Muscle of leg (tissue), 11 donors: ENCODE measurements around the gene AADACL4. TPM values are rescaled to one million over a fixed set of nuclear protein-coding genes. Genes with fewer than 3 reads are reported as not detected.
"Not testable (repeated sequence)": the region's sequence is repeated elsewhere in the genome, so short reads cannot be mapped to it uniquely, and the experiment has no call there.

ENCODE experiments used
- DNase-seq: peaks from one replicate; pipeline ENCODE4 v3.0.0; 2013
- H3K27ac ChIP-seq: one replicate; pipeline ENCODE4 v1.5.1; 2013; ENCODE audit warnings: mild to moderate bottlenecking, low read length, control low read depth
- H3K27me3 ChIP-seq: one replicate; pipeline ENCODE4 v1.6.1; 2013; ENCODE audit warnings: low read length; ENCODE audit not compliant: control insufficient read depth, insufficient read depth
- H3K36me3 ChIP-seq: one replicate; pipeline ENCODE4 v1.6.1; 2013; ENCODE audit warnings: low read length; ENCODE audit not compliant: control insufficient read depth, insufficient read depth
- H3K4me1 ChIP-seq: one replicate; pipeline ENCODE4 v1.6.1; 2013; ENCODE audit warnings: low read length; ENCODE audit not compliant: control insufficient read depth, insufficient read depth
- H3K4me3 ChIP-seq: one replicate; pipeline ENCODE4 v1.5.1; 2013; ENCODE audit warnings: low read length, control low read depth
- H3K9me3 ChIP-seq: replicated peaks from 2 replicates; pipeline ENCODE4 v1.6.1; 2013; ENCODE audit warnings: low read depth, low read length; ENCODE audit not compliant: control insufficient read depth
- WGBS: methylation state at CpG from one replicate; pipeline ENCODE4 v1.1.5; 2013; ENCODE audit warnings: missing lambda C conversion rate; ENCODE audit not compliant: insufficient coverage; 5-methylcytosine and 5-hydroxymethylcytosine counted together
- polyA plus RNA-seq, 8 donors: library from polyadenylated mRNA; unstranded; fragments of 120-200 nt; gene quantifications; one replicate each; pipeline versions ENCODE4 v1.2.1 to v1.2.3, GENCODE V29; 2013; ENCODE audit warnings: inconsistent platforms in 1 of 8, low replicate concordance in 1 of 8; ENCODE audit not compliant: insufficient read length in 8 of 8, insufficient read depth in 1 of 8
- total RNA-seq: library from RNA; stranded (reverse); fragments of 120-200 nt; gene quantifications from one replicate; pipeline ENCODE4 v1.2.4, GENCODE V29; 2013

The AADACL4 gene
- total and polyA plus RNA-seq, 9 donors: 0.04 to 0.12 TPM; not detected in 7

DNA sequence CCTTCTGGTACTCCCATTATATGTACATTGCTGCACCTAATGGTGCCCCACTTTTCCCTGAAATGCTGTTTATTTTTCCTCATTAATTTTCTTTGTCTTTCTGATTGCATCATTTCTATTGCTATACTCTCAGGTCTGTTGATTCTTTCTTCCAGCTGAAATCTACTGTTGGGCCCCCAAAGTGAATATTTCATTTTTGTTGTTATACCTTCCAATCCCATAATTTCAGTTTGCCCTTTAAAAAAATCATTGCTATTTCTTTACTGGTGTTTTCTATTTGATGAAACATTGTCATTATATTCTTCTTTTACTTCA lies 3.0 kb upstream of the AADACL4 start:
- peaks cover 16% of the 10 kb centered on the region for H3K9me3 ChIP-seq
- no peak for DNase-seq
- no peaks in the 10 kb centered on the region for H3K36me3 ChIP-seq
- peaks cover 4% of the 10 kb centered on the region for H3K4me1 ChIP-seq
- no peak overlapping the region for H3K27ac ChIP-seq
- no peak overlapping the region for H3K4me3 ChIP-seq
- H3K27me3 ChIP-seq: peaks cover 2% of the 10 kb centered on the region

DNA sequence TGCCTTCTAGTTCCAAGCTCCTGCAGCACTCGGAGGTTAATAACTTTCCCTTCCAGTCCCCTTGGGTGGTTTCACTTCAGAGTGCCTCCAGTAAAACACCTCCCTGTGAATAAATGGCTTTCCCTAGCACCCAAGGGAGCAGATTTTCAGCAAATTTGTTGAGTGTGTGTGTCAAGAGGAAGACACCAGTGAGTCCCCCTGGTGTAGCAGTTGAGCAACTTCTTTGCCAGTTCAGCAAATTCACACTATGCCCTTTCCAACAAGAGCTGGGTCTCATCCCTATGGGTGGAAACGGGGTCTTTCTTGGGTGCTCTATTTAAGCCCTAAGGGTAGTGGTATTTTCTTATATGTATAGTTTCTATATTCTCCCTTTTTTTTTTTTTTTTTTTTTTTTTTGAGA lies 806 bp upstream of the AADACL4 start:
- Histone ChIP-seq H3K27me3 (peaks cover 2% of the 10 kb centered on the region), H3K9me3 (peaks cover 16% of the 10 kb centered on the region), H3K4me1 (no peaks in the 10 kb centered on the region), H3K36me3 (no peaks in the 10 kb centered on the region), H3K4me3 (no peak overlapping the region), H3K27ac (no peak overlapping the region)
- WGBS: no CpG with 5 or more reads among the region's 2 CpGs
- no peak for DNase-seq

DNA sequence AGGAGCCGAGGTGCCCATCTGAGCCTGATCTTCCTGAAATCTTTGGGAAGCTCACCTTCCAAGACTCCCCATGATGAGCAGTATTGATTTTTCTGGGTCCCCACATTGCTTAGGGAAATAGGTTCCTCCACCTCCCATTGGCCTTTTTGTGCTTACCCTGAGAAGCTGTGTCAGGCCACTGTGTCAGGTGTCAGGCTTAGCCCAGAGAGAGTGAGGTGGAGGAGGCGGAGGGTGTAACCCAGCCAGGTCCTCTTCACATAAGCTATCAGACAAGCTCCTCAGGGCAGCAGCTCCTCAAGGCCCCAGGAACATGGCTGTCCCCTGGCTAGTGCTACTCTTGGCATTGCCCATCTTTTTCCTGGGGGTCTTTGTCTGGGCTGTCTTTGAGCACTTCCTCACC lies 352 bp downstream of the AADACL4 start:
- no CpG with 5 or more reads among the region's 2 CpGs for WGBS
- Histone ChIP-seq H3K4me3 (no peak overlapping the region), H3K36me3 (no peaks in the 10 kb centered on the region), H3K27ac (no peak overlapping the region), H3K9me3 (peaks cover 14% of the 10 kb centered on the region), H3K27me3 (peaks cover 2% of the 10 kb centered on the region), H3K4me1 (no peaks in the 10 kb centered on the region)
- no peak for DNase-seq

DNA sequence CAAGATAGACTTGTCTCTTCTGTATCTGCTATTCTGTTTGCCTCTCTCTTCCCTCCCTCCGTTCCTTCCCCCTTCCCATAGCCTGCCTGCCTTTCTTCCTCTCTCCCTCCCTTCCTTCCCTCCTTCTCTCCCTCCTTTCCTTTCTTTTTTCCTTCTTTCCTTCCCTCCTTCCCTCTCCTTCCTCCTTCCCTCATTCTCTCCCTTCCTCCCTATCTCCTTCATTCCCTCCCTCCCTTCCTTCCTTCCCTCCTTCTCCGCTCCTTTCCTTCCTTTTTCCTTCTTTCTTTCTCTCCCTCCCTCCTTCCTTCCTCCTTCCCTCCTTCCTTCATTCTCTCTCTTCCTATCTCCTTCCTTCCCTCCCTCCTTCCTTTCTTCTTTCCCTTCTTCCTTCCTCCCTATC lies 944 bp downstream of the AADACL4 start:
- no peak for DNase-seq
- WGBS: 83% methylated on average over 2 of the region's 2 CpGs
- Histone ChIP-seq H3K36me3 (no peaks in the 10 kb centered on the region), H3K27ac (no peak overlapping the region), H3K4me3 (no peak overlapping the region), H3K4me1 (no peaks in the 10 kb centered on the region), H3K9me3 (peaks cover 10% of the 10 kb centered on the region), H3K27me3 (peaks cover 2% of the 10 kb centered on the region)

DNA sequence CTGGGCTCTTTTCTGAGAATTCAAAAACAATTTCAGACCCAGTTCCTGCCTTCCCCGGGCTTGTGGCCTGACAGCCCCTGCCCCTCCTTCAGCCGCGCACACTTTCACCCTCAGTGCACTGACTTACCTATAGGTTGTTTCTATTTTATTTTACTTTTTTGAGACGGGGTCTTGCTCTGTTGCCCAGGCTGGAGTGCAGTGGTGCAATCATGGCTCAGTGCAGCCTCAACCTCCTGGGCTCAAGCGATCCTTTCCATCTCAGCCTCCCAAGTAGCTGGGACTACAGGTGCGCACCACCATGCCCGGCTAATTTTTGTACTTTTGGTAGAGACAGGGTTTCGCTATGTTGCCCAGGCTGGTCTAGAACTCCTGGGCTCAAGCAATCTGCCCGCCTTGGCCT lies 1.5 kb downstream of the AADACL4 start:
- WGBS: 93% methylated on average over 5 of the region's 9 CpGs
- H3K4me1 ChIP-seq, H3K27me3 ChIP-seq, H3K4me3 ChIP-seq, H3K27ac ChIP-seq, H3K36me3 ChIP-seq, DNase-seq, H3K9me3 ChIP-seq: not testable (repeated sequence)

DNA sequence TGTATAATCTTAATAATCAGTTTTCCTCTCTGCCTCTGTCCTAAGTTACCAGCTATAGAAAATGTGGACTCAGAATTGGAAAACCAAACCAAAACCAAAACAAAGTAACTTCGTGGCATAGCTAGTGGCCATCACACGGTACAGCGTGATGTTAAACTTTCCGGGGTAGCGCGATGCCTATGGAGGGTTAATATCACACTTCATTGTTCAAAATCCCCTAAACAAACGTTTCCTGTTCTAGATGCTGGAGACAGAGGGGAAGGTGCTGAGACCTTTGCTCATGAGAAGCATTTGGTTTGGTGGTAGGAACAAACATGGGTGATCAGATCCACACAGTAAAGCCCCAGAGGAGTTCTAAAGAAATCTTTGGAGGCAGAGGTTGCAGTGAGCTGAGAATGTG lies 4.9 kb downstream of the AADACL4 start:
- DNase-seq: no peak
- H3K27me3 ChIP-seq: peaks cover 4% of the 10 kb centered on the region
- WGBS: 43% methylated on average over 1 of the region's 7 CpGs
- H3K27ac ChIP-seq: no peak overlapping the region
- H3K4me1 ChIP-seq: no peaks in the 10 kb centered on the region
- no peaks in the 10 kb centered on the region for H3K36me3 ChIP-seq
- H3K4me3 ChIP-seq: no peak overlapping the region
- no peaks in the 10 kb centered on the region for H3K9me3 ChIP-seq

DNA sequence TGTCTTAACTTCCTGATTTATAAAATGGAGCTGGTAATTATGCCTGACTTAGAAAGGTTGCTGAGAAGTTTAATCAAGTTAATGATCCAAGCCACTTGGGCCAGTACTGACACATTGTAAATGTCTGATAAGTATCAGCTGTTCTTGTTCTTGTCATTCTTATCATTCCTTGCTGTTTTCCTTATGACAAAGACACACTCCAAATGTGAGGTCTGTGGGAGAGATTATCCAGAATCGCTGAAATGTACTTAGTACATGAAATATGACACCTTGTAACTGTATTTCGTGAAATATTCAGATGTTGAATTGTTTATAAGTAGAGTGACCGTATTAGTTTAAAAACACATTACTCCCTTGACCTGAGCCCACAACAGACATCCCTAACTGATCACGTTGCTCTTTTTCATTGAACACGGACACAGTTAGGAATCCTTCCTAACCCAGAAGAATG lies 6.1 kb downstream of the AADACL4 start:
- no peaks in the 10 kb centered on the region for H3K9me3 ChIP-seq
- H3K4me3 ChIP-seq: no peak overlapping the region
- H3K4me1 ChIP-seq: no peaks in the 10 kb centered on the region
- no peak overlapping the region for H3K27ac ChIP-seq
- no peaks in the 10 kb centered on the region for H3K36me3 ChIP-seq
- peaks cover 2% of the 10 kb centered on the region for H3K27me3 ChIP-seq
- WGBS: no CpG with 5 or more reads among the region's 5 CpGs
- DNase-seq: no peak

DNA sequence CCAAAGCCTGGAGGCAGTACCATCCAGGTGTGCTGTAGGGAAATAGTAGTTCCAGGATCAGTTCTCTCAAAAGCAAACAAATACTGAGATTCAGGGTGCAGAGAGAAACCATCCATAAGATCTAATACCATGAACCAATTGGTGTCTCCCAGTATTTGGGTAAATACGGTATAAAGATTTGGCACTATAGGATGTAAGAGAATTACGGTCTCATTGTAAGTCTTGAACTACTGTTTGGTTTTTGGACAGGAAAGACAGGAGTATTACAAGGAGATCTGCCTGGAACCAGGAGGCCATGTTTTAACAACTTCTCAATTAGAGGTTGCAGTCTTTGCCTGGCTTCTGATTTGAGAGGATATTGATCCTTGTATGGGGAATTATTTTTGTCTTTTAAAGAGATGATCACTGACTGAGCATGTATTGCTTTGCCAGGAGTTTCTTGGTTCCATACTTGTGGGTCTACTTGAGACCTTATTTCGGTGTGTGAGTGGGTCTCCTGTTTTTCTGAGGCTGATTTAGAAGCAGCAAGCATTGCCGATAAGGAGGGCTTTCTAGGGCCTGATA lies 10.2 kb downstream of the AADACL4 start:
- Histone ChIP-seq H3K27ac (no peak overlapping the region), H3K9me3 (no peaks in the 10 kb centered on the region), H3K27me3 (peaks cover 2% of the 10 kb centered on the region), H3K4me3 (no peak overlapping the region), H3K36me3 (no peaks in the 10 kb centered on the region), H3K4me1 (no peaks in the 10 kb centered on the region)
- 57% methylated on average over 2 of the region's 4 CpGs for WGBS
- no peak for DNase-seq

DNA sequence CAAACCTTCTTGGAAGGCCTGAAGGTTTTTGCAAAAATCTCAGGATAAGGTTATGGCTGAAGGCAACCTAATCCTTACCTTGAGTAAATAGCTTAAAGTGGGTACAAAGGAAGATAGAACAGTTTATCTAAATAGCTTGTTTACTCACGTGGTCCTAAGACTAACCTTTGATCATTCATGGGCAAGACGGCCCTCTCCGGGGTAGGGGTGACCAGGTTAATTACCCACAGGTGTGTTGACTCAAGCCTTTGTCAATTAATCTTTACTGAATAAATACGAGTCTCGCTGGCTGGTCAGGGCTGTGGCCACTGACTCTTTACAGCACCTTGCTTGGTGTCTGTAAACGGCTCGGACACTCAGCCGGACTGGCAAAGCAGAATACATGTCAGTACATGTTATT lies 10.8 kb downstream of the AADACL4 start:
- WGBS: 86% methylated on average over 5 of the region's 8 CpGs
- no peaks in the 10 kb centered on the region for H3K9me3 ChIP-seq
- H3K4me3 ChIP-seq: no peak overlapping the region
- H3K27ac ChIP-seq: no peak overlapping the region
- H3K36me3 ChIP-seq: no peaks in the 10 kb centered on the region
- no peak for DNase-seq
- H3K27me3 ChIP-seq: peaks cover 2% of the 10 kb centered on the region
- no peaks in the 10 kb centered on the region for H3K4me1 ChIP-seq

DNA sequence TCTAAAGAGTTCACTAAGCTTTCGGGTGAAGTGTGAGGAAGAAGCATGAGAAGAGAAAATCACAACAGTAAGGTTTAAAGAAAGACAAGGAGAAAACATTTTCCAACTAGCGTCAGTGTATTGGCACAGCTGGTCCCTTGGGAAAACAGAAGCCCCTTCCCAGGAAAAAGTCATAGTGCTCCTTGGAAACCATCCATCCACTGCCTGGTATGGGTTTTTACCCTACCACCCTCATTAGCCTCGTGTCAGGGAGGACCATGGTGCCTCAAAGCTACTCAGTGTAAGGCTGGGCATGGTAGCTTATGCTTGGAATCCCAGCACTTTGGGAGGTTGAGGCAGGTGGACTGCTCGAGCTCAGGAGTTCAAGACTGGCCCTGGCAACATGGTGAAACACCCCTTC lies 12.7 kb downstream of the AADACL4 start:
- DNase-seq: no peak
- 75% methylated on average over 1 of the region's 4 CpGs for whole genome bisulfite sequencing
- no peak overlapping the region for H3K27ac ChIP-seq
- H3K27me3 ChIP-seq: no peaks in the 10 kb centered on the region
- H3K4me1 ChIP-seq: no peaks in the 10 kb centered on the region
- H3K4me3 ChIP-seq: no peak overlapping the region
- H3K36me3 ChIP-seq: no peaks in the 10 kb centered on the region
- H3K9me3 ChIP-seq: no peaks in the 10 kb centered on the region
